HCT116 (cell line): ENCODE results near the gene FKBP10. TPM values are rescaled to one million over a fixed set of nuclear protein-coding genes. Genes with fewer than 3 reads are reported as not detected.
A peak's percentile ranks its signal among the peaks of the same experiment; 100 is the strongest.

Experiments used
- ATAC-seq: fragments of 200-7000 bp; cut with Tn5 transposase; 2 replicates; pipeline ENCODE4 v1.9.1; 2020; ENCODE audit warnings: mild to moderate bottlenecking, moderate library complexity
- BruUV-seq: library from RNA; stranded (reverse); fragments of 400-500 nt; replicated peaks from 2 replicates; lab custom pipeline; 2021; lab: Mats Ljungman, UMichigan
- CTCF ChIA-PET: fragments of 300-600 bp; sonication (Branson Sonifier 250); formaldehyde crosslinking; loops from one replicate; lab custom pipeline; 2021; ENCODE audit warnings: antibody characterized with exemption; lab: Charles Lee
- POLR2A ChIA-PET: fragments of 300-600, 350-600 bp; sonication (Branson Sonifier 250); formaldehyde crosslinking; loops from one replicate; lab custom pipeline; 2021; ENCODE audit warnings: antibody characterized with exemption; lab: Charles Lee
- RAD21 ChIA-PET, 2 experiments: fragments of 300-600 bp; sonication (Branson Sonifier 250); formaldehyde crosslinking; loops; one replicate each; lab custom pipeline; 2023; ENCODE audit warnings: low total read pairs in 2 of 2; ENCODE audit not compliant: uncharacterized antibody in 2 of 2, unreplicated experiment in 2 of 2, low non-redundant PET in 1 of 2; lab: Charles Lee
- DNase-seq: peaks from one replicate; pipeline ENCODE4 v3.0.0-alpha.2; 2010; ENCODE audit warnings: low read depth, low spot score
- H2AFZ ChIP-seq: fragments of 200-600 bp; shearing (Covaris generic), sonication (generic); 2 replicates; pipeline ENCODE4 v1.6.1; 2017; ENCODE audit warnings: low read depth, mixed run types, mixed read lengths, antibody characterized with exemption, low read length; ENCODE audit not compliant: poor library complexity, severe bottlenecking
- H3K27ac ChIP-seq: 2 replicates; pipeline ENCODE4 v1.5.1; 2012; ENCODE audit warnings: low read depth, low read length
- H3K27me3 ChIP-seq: fragments of 200-600 bp; sonication (generic); 2 replicates; pipeline ENCODE4 v1.6.1; 2016; ENCODE audit warnings: mixed run types, low read length, mixed read lengths; ENCODE audit not compliant: insufficient read depth
- H3K36me3 ChIP-seq, 2 experiments: fragments of 200-500 bp in 1 of 2; fragments of 200-600 bp in 1 of 2; sonication (Bioruptor generic) in 1 of 2; sonication (generic) in 1 of 2; 2 replicates each; pipeline versions ENCODE4 v1.5.1 to v1.6.1; 2014 to 2016; ENCODE audit warnings: low read length in 2 of 2, inconsistent platforms in 1 of 2, mixed read lengths in 1 of 2, mixed run types in 1 of 2; ENCODE audit not compliant: insufficient read depth in 2 of 2, control insufficient read depth in 1 of 2
- H3K4me1 ChIP-seq, 2 experiments: fragments of 200-600 bp in 1 of 2; sonication (generic) in 1 of 2; 2 replicates each; pipeline versions ENCODE4 v1.5.1 to v1.6.1; 2012 to 2017; ENCODE audit warnings: low read length in 2 of 2, inconsistent platforms in 1 of 2, mild to moderate bottlenecking in 1 of 2, mixed read lengths in 1 of 2, mixed run types in 1 of 2, moderate library complexity in 1 of 2; ENCODE audit not compliant: insufficient read depth in 2 of 2, control insufficient read depth in 1 of 2
- H3K4me2 ChIP-seq: fragments of 200-600 bp; sonication (generic); 2 replicates; pipeline ENCODE4 v1.6.1; 2017; ENCODE audit warnings: mixed run types, low read length, mixed read lengths
- H3K4me3 ChIP-seq, 2 experiments: fragments of 200-600 bp in 1 of 2; sonication (generic) in 1 of 2; replicated peaks in 1 of 2; 2 replicates each; pipeline ENCODE4 v1.5.1; 2011 to 2016; ENCODE audit warnings: low read length in 2 of 2, control low read depth in 1 of 2, low read depth in 1 of 2, mild to moderate bottlenecking in 1 of 2, mixed read lengths in 1 of 2, mixed run types in 1 of 2
- H3K79me2 ChIP-seq: fragments of 200-600 bp; sonication (generic); 2 replicates; pipeline ENCODE4 v1.6.1; 2017; ENCODE audit warnings: mild to moderate bottlenecking, mixed run types, low read length, moderate library complexity, mixed read lengths; ENCODE audit not compliant: insufficient read depth
- H3K9ac ChIP-seq: fragments of 200-600 bp; sonication (generic); 2 replicates; pipeline ENCODE4 v1.6.1; 2016; ENCODE audit warnings: low read length, mixed read lengths
- H3K9me2 ChIP-seq: fragments of 200-600 bp; sonication (generic), shearing (Covaris generic); 2 replicates; pipeline ENCODE4 v1.6.1; 2017; ENCODE audit warnings: mixed run types, mild to moderate bottlenecking, moderate library complexity; ENCODE audit not compliant: insufficient read depth
- H3K9me3 ChIP-seq, 2 experiments: fragments of 200-500 bp in 1 of 2; fragments of 200-600 bp in 1 of 2; sonication (Bioruptor generic) in 1 of 2; sonication (generic) in 1 of 2; 2 replicates each; pipeline ENCODE4 v1.6.1; 2014 to 2017; ENCODE audit warnings: low read length in 2 of 2, mixed read lengths in 2 of 2, inconsistent platforms in 1 of 2, low read depth in 1 of 2, mild to moderate bottlenecking in 1 of 2, mixed run types in 1 of 2, moderate library complexity in 1 of 2; ENCODE audit not compliant: control insufficient read depth in 1 of 2, insufficient read depth in 1 of 2
- H4K20me1 ChIP-seq: fragments of 200-600 bp; sonication (generic), shearing (Covaris generic); 2 replicates; pipeline ENCODE4 v1.6.1; 2017; ENCODE audit warnings: mixed run types, mild to moderate bottlenecking, moderate library complexity; ENCODE audit not compliant: insufficient read depth
- ATF3 ChIP-seq: IDR thresholded peaks from 2 replicates; pipeline ENCODE4 v1.6.1; 2012
- CBX3 ChIP-seq: IDR thresholded peaks from 2 replicates; pipeline ENCODE4 v1.6.1; 2012; ENCODE audit warnings: low read depth
- CTCF ChIP-seq, 3 experiments: fragments of 200-600 bp in 1 of 3; sonication (generic) in 1 of 3; IDR thresholded peaks in 2 of 3; conservative IDR thresholded peaks in 1 of 3; 2 replicates each; pipeline ENCODE4 v1.5.1; 2012 to 2017; ENCODE audit warnings: low read depth in 2 of 3, low read length in 2 of 3, antibody characterized with exemption in 1 of 3, borderline replicate concordance in 1 of 3, control low read depth in 1 of 3, mild to moderate bottlenecking in 1 of 3, mixed read lengths in 1 of 3, mixed run types in 1 of 3, moderate library complexity in 1 of 3; ENCODE audit not compliant: insufficient read depth in 1 of 3
- EGR1 ChIP-seq: IDR thresholded peaks from 2 replicates; pipeline ENCODE4 v1.6.1; 2012; ENCODE audit warnings: low read depth
- ELF1 ChIP-seq: IDR thresholded peaks from 2 replicates; pipeline ENCODE4 v1.6.1; 2012; ENCODE audit warnings: low read depth, borderline replicate concordance
- JUND ChIP-seq: IDR thresholded peaks from 2 replicates; pipeline ENCODE4 v1.6.1; 2012
- MAX ChIP-seq: IDR thresholded peaks from 2 replicates; pipeline ENCODE4 v1.6.1; 2012
- POLR2A ChIP-seq: IDR thresholded peaks from 2 replicates; pipeline ENCODE4 v1.7.0; 2011; ENCODE audit warnings: borderline replicate concordance; ENCODE audit not compliant: insufficient read depth, insufficient read length; ENCODE audit errors: extremely low read depth
- POLR2AphosphoS5 ChIP-seq: IDR thresholded peaks from 2 replicates; pipeline ENCODE4 v1.6.1; 2011; ENCODE audit warnings: mild to moderate bottlenecking, low read depth, low read length, moderate library complexity
- SIN3A ChIP-seq: IDR thresholded peaks from 2 replicates; pipeline ENCODE4 v1.6.1; 2012; ENCODE audit warnings: low read depth
- SP1 ChIP-seq: IDR thresholded peaks from 2 replicates; pipeline ENCODE4 v1.6.1; 2012; ENCODE audit warnings: low read depth
- ZBTB33 ChIP-seq: IDR thresholded peaks from 2 replicates; pipeline ENCODE4 v1.6.1; 2011; ENCODE audit warnings: mild to moderate bottlenecking, low read length, moderate library complexity; ENCODE audit not compliant: insufficient replicate concordance; ENCODE audit errors: extremely low read depth
- ZFX ChIP-seq: fragments of 450-650 bp; IDR thresholded peaks from 2 replicates; pipeline ENCODE4 v1.6.1; 2017
- ZNF274 ChIP-seq: fragments of 200-500 bp; sonication (Bioruptor generic); IDR thresholded peaks from 2 replicates; pipeline ENCODE4 v1.6.1; 2014; ENCODE audit warnings: mild to moderate bottlenecking, low read depth, low read length, inconsistent platforms
- intact Hi-C: fragments of 100-400 bp; cut with micrococcal nuclease; formaldehyde crosslinking; loops from 2 replicates; pipeline ENCODE4 v1.10.0; 2022
- total RNA-seq: library from RNA; stranded (reverse); gene quantifications from one replicate; pipeline ENCODE4 v1.2.1, GENCODE V29; 2021; ENCODE audit not compliant: unreplicated experiment

Gene FKBP10
- total RNA-seq, 1 experiment from 2014 or later: 78.5 TPM

- peak overlapping the region; percentile 15 to 47 for H3K4me3 ChIP-seq
- TF ChIP-seq MAX (peak; percentile 37; the same call in 1 of the 2 replicates), SP1 (peak; percentile 67), POLR2AphosphoS5 (peak; percentile 43; the same call in 1 of the 2 replicates), ATF3 (no peak), ZFX (no peak)
- H3K36me3 ChIP-seq: peaks cover 25 to 30% of the 10 kb centered on the region in 2 experiments; a peak in 3 of 4 replicates
- ChIA-PET CTCF (interaction anchor here (3.6 kb wide), 1 partner anchor 13 kb away, joined by 28 read pairs; the partner anchor contains the start of gene JUP), POLR2A (interaction anchor here (2.8 kb wide), 1 partner anchor 14 kb away, joined by 29 read pairs; the partner anchor contains the start of gene JUP), RAD21 (no interaction called here)
- peak overlapping the region; percentile 86 for H3K4me2 ChIP-seq
- H2AFZ ChIP-seq: no peak overlapping the region
- DNase-seq (no peak), ATAC-seq (peak; percentile 71)
- no peaks in the 10 kb centered on the region for H3K27me3 ChIP-seq
- H3K9ac ChIP-seq: peak overlapping the region; percentile 68
- BruUV-seq: no TSS peak
- no peaks in the 10 kb centered on the region for H3K9me2 ChIP-seq
- H3K27ac ChIP-seq: peak overlapping the region; percentile 73
- intact Hi-C loops: loop anchor here (2.0 kb wide), 2 partner anchors 15 to 29 kb away; partner anchors contain the start of gene JUP
- H3K79me2 ChIP-seq: peaks cover 51% of the 10 kb centered on the region
- no peaks in the 10 kb centered on the region for H4K20me1 ChIP-seq
- peaks cover 55 to 59% of the 10 kb centered on the region in 2 experiments for H3K4me1 ChIP-seq
- H3K9me3 ChIP-seq: no peaks in the 10 kb centered on the region
Observed at GRCh38 chr17:41772218-41772585, 40.6 kb upstream of the FKBP10 start.

- H3K9me2 ChIP-seq: no peaks in the 10 kb centered on the region
- peak overlapping the region; percentile 86 for H3K4me2 ChIP-seq
- peak; percentile 5 for ATAC-seq
- H3K4me1 ChIP-seq: peaks cover 60 to 64% of the 10 kb centered on the region in 2 experiments
- H3K4me3 ChIP-seq: peak overlapping the region; percentile 15 to 47
- H2AFZ ChIP-seq: no peak overlapping the region
- BruUV-seq: no TSS peak
- peaks cover 56% of the 10 kb centered on the region for H3K79me2 ChIP-seq
- H3K36me3 ChIP-seq: peaks cover 21 to 25% of the 10 kb centered on the region in 2 experiments; a peak in 3 of 4 replicates
- H3K27me3 ChIP-seq: no peaks in the 10 kb centered on the region
- no peaks in the 10 kb centered on the region for H4K20me1 ChIP-seq
- no peaks in the 10 kb centered on the region for H3K9me3 ChIP-seq
- no peak for DNase-seq
- intact Hi-C loops: loop anchor here (2.0 kb wide), 2 partner anchors 14 to 28 kb away; partner anchors contain the start of gene JUP
- CTCF ChIA-PET: interaction anchor here (1.3 to 3.6 kb wide), 2 partner anchors 13 to 28 kb away, joined by 6 to 28 read pairs; partner anchors contain the start of gene JUP
- RAD21 ChIA-PET: interaction anchor here in 1 of 2 experiments (0.7 to 1.3 kb wide), 3 partner anchors 13 to 39 kb away, joined by 3 to 6 read pairs (median 4); partner anchors contain the start of gene P3H4
- POLR2A ChIA-PET: interaction anchor here (0.6 to 2.8 kb wide), 5 partner anchors 14 to 1574 kb away, joined by 3 to 29 read pairs (median 4); partner anchors contain the start of genes DNAJC7 and JUP
- H3K27ac ChIP-seq: peak overlapping the region; percentile 73
- H3K9ac ChIP-seq: peak overlapping the region; percentile 68
- no peak for TF ChIP-seq POLR2A
- no peak for TF ChIP-seq SIN3A
- TF ChIP-seq POLR2AphosphoS5: no peak; the same call in 1 of the 2 replicates
- TF ChIP-seq CTCF (IDR thresholded peaks at IDR 0.05 in 2 of 3, conservative IDR thresholded peaks at IDR 0.05 in 1 of 3; ENCODE audit: borderline replicate concordance in 1 of 3, insufficient read depth in 1 of 3, low read depth in 2 of 3, low read length in 2 of 3): no peak
- no peak for TF ChIP-seq ZBTB33
- no peak for TF ChIP-seq SP1
- no peak for TF ChIP-seq ZFX
- no peak for TF ChIP-seq EGR1
- TF ChIP-seq JUND: no peak
- TF ChIP-seq ZNF274: no peak
- TF ChIP-seq CBX3: no peak
- no peak for TF ChIP-seq ELF1
Observed at GRCh38 chr17:41772586-41773189, 40.1 kb upstream of the FKBP10 start.
